ENCODE results near the gene TOMM70. TPM values are rescaled to one million over a fixed set of nuclear protein-coding genes. Genes with fewer than 3 reads are reported as not detected.

TOMM70 gene
- total RNA-seq (2022; extraction: Qiagen RNA extraction): 42.6 to 58.3 TPM (median 47.6 TPM) in 5 replicates

DNA sequence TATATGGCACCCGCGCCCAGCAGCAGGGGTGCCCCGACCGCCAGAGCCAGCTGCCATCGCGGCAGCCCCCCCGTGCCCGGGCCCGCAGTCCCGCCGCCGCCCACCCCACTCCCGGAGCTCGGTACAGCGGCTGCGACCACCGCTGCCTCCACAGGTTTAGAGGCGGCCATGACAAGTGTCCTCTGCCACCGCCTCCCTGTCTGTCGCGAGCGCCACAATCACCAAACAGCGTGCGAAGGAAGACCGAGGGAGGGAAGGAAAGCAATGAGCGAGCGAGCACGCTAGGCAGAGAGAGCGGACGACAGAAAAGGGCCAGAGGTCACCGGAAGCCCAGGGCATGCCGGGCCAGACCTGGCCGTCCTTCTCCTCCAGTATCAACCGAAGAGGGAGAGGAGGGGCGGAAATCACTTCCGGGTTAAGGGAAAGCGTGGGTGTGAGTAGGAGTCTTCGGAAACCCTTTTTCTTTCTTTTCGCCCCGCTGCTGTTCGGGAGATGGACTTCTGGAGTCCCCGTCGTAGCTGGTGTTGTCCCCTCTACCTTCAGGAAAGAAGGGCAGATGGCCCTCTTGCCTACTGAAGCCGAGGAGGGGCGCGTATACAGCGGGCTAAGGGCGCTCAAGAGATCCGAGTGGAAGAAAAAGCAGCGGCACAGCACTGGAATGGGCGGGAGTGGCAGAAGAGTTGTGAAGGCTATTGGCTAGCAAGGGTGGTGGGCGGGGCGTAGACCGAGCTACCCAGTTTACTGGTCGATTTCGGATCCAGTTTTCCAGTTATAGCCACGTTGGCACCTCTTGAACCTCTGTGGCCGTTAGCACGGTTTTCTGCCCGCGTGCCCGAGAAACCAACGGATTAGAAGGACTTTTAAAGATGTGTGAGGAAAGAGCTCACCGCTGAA is at the start of gene TOMM70, which contains the start of gene LNP1:
TSS of gene TOMM70 (minus strand) at position 310 of the 894 bp plus-strand sequence. CDS start at position 170, 140 bp downstream.
TSS of gene LNP1 (plus strand) at position 760 of the 894 bp plus-strand sequence. CDS start 28,191 bp downstream, outside the sequence.

DNA sequence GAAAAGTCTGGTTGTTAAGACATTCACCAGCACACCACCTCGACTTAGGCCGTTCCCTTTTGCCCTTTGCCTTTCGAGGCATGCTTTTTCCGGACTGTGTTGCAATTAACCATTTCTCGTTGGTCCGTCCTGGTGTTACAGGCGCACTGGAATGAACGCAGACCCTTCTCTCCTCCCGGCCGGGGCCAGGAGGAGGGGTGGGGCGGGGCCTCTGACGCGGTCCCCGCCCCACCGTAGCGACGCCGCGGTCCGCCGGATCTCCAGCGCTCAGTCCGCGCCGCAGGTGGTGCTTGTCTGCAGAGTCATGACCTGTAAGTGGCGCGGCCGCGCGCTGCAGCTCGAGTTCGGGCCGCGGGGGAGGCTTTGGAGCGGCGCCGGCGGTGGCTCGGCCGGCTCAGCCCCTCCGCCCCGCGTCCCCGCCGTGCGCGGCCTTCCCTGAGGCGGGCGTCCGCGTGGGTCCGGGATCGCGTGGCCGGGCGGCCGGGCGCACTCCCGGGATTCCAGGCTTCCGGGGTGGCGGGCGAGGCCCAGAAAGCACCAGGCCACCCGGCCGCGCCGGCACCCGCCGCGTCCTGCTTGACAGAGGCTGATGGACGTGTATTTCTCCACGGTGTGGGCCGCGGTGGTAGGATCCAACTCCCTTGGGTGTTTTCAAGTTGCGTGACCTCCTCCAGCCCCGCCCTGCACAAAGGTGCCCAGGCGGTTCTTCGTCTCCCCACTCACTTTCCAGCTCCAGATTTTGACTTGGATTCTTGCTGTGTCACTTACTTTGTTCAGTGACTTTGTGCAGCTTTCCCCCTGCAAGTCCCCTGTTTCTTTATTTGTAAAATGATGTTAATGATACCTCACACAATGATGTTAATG is 66.2 kb downstream of the TOMM70 start, which contains the start of gene NIT2:
TSS of gene NIT2 (plus strand) at position 270 of the 864 bp plus-strand sequence. CDS start at position 305, 35 bp downstream.

Other genes with a start within 250 kb of the TOMM70 start
- 11.0 to 15.0 TPM (median 12.9 TPM) in 5 replicates for gene TBC1D23, start 140.1 kb downstream of the TOMM70 start, total RNA-seq (2022; extraction: Qiagen RNA extraction)
- gene NIT2, start 66.3 kb downstream of the TOMM70 start, total RNA-seq (2022; extraction: Qiagen RNA extraction): 66.0 to 93.9 TPM (median 89.9 TPM) in 5 replicates
- gene LNP1, start 450 bp upstream of the TOMM70 start, total RNA-seq (2022; extraction: Qiagen RNA extraction): 0.77 to 0.94 TPM (median 0.81 TPM) in 5 replicates
- gene TMEM45A, start 91.5 kb upstream of the TOMM70 start, total RNA-seq (2022; extraction: Qiagen RNA extraction): 1.8 to 2.4 TPM (median 2.2 TPM) in 5 replicates
- not detected in 5 replicates for gene ADGRG7, start 208.5 kb upstream of the TOMM70 start, total RNA-seq (2022; extraction: Qiagen RNA extraction)